Measurements from ENCODE around the gene CTNNA3. TPM values are rescaled to one million over a fixed set of nuclear protein-coding genes. Genes with fewer than 3 reads are reported as not detected.

Gene CTNNA3
- total and polyA plus RNA-seq, 4 donors = 0.16 to 2.4 (median 1.4) TPM

DNA sequence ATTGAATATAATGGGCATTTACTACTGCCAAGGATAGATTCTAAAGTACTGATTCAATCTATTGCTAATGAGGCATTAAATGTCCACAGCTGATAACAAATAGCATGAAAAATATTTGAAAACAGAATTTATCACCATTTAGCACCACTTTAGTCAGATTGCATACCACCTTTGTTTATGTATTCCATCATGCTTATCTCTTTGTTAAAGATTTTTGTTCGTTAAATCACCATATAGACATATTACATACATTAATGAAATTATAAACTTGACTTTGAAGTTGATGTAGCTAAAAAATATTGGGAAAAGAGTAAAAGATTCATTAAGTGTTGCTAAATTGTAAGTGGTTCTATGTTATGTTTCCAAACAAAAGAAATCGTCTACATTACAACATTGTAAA, 1022.9 kb downstream of the CTNNA3 start:
- Histone ChIP-seq H3K36me3 (ENCODE audit: control insufficient read depth in 4 of 4, insufficient read depth in 3 of 4, low read depth in 1 of 4, low read length in 3 of 4) (no peaks in the 10 kb centered on the region), H3K4me1 (ENCODE audit: control insufficient read depth in 4 of 4, insufficient read depth in 4 of 4, low read length in 3 of 4) (no peaks in the 10 kb centered on the region), H3K27ac (ENCODE audit: low read depth in 1 of 2, low read length in 2 of 2) (no peak overlapping the region), H3K9me3 (ENCODE audit: control insufficient read depth in 4 of 4, low read length in 3 of 4) (no peaks in the 10 kb centered on the region), H3K27me3 (ENCODE audit: control insufficient read depth in 4 of 4, insufficient read depth in 4 of 4, low read length in 3 of 4) (no peaks in the 10 kb centered on the region), H3K4me3 (ENCODE audit: low read depth in 1 of 3, low read length in 3 of 3) (no peak overlapping the region), H3K9ac (ENCODE audit: low read depth in 1 of 2, low read length in 2 of 2) (no peak overlapping the region)
- no peak for DNase-seq (ENCODE audit: low spot score)
- no peak for TF ChIP-seq YY1 (IDR thresholded peaks at IDR 0.05)
- TF ChIP-seq, protein P1, sequence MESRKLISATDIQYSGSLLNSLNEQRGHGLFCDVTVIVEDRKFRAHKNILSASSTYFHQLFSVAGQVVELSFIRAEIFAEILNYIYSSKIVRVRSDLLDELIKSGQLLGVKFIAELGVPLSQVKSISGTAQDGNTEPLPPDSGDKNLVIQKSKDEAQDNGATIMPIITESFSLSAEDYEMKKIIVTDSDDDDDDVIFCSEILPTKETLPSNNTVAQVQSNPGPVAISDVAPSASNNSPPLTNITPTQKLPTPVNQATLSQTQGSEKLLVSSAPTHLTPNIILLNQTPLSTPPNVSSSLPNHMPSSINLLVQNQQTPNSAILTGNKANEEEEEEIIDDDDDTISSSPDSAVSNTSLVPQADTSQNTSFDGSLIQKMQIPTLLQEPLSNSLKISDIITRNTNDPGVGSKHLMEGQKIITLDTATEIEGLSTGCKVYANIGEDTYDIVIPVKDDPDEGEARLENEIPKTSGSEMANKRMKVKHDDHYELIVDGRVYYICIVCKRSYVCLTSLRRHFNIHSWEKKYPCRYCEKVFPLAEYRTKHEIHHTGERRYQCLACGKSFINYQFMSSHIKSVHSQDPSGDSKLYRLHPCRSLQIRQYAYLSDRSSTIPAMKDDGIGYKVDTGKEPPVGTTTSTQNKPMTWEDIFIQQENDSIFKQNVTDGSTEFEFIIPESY (IDR thresholded peaks at IDR 0.05) = no peak
- TF ChIP-seq FOXA2 (IDR thresholded peaks at IDR 0.05) = no peak
- TF ChIP-seq HNF4A (conservative IDR thresholded peaks at IDR 0.05) = no peak
- no peak for TF ChIP-seq JUND (IDR thresholded peaks at IDR 0.05)
- TF ChIP-seq, protein P2, sequence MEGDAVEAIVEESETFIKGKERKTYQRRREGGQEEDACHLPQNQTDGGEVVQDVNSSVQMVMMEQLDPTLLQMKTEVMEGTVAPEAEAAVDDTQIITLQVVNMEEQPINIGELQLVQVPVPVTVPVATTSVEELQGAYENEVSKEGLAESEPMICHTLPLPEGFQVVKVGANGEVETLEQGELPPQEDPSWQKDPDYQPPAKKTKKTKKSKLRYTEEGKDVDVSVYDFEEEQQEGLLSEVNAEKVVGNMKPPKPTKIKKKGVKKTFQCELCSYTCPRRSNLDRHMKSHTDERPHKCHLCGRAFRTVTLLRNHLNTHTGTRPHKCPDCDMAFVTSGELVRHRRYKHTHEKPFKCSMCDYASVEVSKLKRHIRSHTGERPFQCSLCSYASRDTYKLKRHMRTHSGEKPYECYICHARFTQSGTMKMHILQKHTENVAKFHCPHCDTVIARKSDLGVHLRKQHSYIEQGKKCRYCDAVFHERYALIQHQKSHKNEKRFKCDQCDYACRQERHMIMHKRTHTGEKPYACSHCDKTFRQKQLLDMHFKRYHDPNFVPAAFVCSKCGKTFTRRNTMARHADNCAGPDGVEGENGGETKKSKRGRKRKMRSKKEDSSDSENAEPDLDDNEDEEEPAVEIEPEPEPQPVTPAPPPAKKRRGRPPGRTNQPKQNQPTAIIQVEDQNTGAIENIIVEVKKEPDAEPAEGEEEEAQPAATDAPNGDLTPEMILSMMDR (IDR thresholded peaks at IDR 0.05; ENCODE audit: low read depth, low read length, missing input control) = no peak
- TF ChIP-seq REST (IDR thresholded peaks at IDR 0.05) = no peak
- TF ChIP-seq FOXA1 (IDR thresholded peaks at IDR 0.05) = no peak
- no peak for TF ChIP-seq MAX (IDR thresholded peaks at IDR 0.05)
- no peak for TF ChIP-seq HNF4G (IDR thresholded peaks at IDR 0.05)
- WGBS = 90% methylated on average over 2 of the region's 2 CpGs

DNA sequence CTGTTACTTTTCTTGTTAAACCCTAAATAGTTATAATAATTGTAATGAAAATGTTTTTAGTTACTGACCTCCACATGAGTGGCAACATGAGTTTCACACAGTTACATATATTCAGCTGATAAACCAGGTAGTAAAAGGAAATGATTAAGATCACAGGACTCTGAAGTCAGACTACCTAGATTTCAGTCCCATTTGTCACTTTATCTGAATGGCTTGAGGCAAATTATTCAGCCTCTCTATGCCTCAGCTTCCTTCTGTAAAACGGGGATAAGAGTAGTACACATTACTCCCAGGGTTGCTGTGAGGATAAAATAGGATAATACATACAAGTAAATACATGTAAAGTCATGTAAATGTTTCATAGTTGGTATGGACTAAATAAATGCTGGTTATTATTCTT, 1024.4 kb downstream of the CTNNA3 start:
- WGBS = 73% methylated on average over 1 of the region's 1 CpG
- no peak for DNase-seq (ENCODE audit: low spot score)
- H3K36me3 ChIP-seq (ENCODE audit: control insufficient read depth in 4 of 4, insufficient read depth in 3 of 4, low read depth in 1 of 4, low read length in 3 of 4) = no peaks in the 10 kb centered on the region
- H3K9me3 ChIP-seq (ENCODE audit: control insufficient read depth in 4 of 4, low read length in 3 of 4) = no peaks in the 10 kb centered on the region
- H3K4me1 ChIP-seq (ENCODE audit: control insufficient read depth in 4 of 4, insufficient read depth in 4 of 4, low read length in 3 of 4) = no peaks in the 10 kb centered on the region
- H3K9ac ChIP-seq (ENCODE audit: low read depth in 1 of 2, low read length in 2 of 2) = no peak overlapping the region
- no peak overlapping the region for H3K27ac ChIP-seq (ENCODE audit: low read depth in 1 of 2, low read length in 2 of 2)
- no peak overlapping the region for H3K4me3 ChIP-seq (ENCODE audit: low read depth in 1 of 3, low read length in 3 of 3)
- no peaks in the 10 kb centered on the region for H3K27me3 ChIP-seq (ENCODE audit: control insufficient read depth in 4 of 4, insufficient read depth in 4 of 4, low read length in 3 of 4)
- TF ChIP-seq HNF4G (IDR thresholded peaks at IDR 0.05) (no peak), HNF4A (conservative IDR thresholded peaks at IDR 0.05) (no peak), JUND (IDR thresholded peaks at IDR 0.05) (no peak), MAX (IDR thresholded peaks at IDR 0.05) (no peak), RAD21 (IDR thresholded peaks at IDR 0.05) (no peak), TAF1 (conservative IDR thresholded peaks at IDR 0.05) (no peak), FOXA1 (IDR thresholded peaks at IDR 0.05) (no peak), RXRA (IDR thresholded peaks at IDR 0.05) (no peak), YY1 (IDR thresholded peaks at IDR 0.05) (no peak), REST (IDR thresholded peaks at IDR 0.05) (no peak), GABPA (IDR thresholded peaks at IDR 0.05 in 1 of 2, conservative IDR thresholded peaks at IDR 0.05 in 1 of 2) (no peak)
- TF ChIP-seq, protein P2 (IDR thresholded peaks at IDR 0.05; ENCODE audit: low read depth, low read length, missing input control) = no peak
- TF ChIP-seq, protein P1 (IDR thresholded peaks at IDR 0.05) = no peak
